GM21515 (cell line): Measurements from ENCODE around the gene NMNAT2.

Source experiments
- ATAC-seq: cut with Tn5 transposase; IDR thresholded peaks from one replicate; pipeline ENCODE4 v1.9.1; 2021; ENCODE audit not compliant: unreplicated experiment

NMNAT2 gene

DNA sequence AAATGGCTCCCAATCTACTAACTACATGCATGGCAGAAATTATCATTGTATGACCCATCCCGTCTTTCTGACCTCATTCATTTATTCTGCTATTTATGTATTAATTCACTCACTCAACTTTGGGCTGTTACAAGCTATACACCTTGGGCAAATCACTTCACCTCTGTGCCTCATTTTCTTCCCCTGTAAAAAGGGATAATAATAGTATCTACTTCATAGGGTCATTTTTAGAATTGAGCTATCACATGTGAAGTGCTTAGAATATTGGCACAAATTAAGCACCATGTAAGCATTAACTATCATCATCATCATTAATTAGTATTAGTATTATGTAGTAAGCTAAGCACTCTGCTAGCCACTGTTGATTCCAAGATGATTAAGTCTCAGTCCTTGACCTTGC is 52.1 kb downstream of the NMNAT2 start:
- ATAC-seq = no peak

DNA sequence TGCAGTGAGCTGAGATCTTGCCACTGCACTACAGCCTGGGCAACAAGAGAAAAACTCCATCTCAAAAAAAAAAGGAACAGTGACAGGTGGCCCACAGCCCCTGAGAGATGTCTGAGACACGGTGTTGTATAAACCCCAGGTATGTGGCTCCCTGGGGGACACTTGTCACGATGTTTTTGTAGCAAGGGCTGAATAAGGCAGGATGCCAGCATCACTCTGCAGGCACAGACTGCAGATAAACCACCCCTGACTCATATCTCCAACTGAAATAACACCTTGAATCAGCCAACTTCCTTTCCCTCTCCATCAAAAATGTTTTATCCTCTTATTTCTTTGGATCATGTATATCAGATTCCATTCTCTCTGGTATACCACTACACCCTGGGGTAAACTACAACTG is 52.5 kb downstream of the NMNAT2 start:
- ATAC-seq = no peak

DNA sequence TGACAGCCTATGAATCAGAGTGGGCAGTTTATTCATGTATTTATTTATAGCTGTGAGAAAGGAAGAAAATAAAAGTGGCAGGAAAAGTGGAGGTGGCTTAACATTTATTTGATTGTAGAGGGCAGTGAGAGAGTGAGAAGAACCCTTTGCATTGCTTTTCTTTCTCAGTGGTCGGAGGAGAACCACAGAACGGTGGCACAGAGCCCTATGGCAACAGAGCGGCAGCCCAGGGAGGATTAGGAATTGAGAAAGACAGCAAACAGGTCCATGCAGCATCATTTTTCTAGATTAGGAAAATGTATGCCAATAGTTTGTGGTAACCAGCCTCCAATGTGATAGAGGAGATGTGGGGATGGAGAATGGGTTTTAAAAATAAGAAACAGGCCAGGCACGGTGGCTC is 53.1 kb downstream of the NMNAT2 start:
- no peak for ATAC-seq

DNA sequence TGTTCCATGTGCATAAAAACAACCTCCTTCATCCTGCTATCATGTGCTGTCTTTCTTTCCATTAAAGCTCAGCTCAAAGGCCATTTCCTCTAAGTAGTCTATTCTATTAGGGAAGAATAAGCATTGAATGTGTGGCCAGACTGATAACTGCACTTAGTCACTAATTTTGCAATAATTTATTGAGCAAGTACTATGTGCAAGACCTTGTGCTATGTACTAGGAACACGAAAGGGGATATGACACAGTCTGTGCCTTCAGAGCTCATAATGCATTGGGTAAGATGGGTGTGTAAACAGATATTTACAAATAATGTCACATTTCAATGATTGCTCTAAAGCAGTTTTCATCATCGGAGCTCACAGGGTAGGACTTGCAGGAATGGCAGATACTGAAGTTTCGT is 54.2 kb downstream of the NMNAT2 start:
- no peak for ATAC-seq

DNA sequence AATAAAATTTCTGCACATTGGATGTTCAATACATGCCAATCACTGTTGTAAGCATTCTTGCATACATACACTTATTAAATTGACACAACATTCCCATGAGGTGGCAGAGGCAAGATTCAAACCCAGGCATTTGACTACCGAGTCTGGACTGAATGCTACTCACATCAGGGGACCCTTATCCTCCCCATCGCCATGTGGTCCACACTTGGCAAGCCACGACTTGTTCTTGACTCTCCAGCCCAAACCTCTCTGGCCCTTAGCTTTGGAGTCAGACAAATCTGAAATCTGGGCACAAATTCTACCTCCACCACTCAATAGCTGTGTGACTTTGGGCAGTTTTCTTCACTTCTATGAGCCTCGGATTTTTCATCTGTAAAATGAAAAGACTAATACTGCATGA is 57.1 kb downstream of the NMNAT2 start:
- no peak for ATAC-seq

DNA sequence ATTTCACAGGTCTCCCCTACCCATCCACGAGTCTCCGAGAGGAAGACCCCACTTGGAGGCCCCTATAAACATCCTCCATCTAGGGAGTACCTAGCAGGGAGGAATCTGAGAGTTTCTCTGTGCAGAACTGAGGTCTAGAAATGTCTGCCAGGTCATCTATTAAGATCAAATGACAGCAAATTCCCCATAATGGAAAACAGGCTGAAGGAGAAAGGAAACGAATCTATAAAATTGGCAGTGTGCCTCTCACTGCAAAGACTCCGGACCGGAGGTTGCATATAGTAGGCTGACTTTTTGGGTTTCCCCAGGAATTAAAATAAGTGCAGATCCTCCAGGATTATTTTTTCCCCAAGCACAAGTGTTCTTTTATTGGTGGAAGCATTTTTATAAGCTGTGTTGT is 57.7 kb downstream of the NMNAT2 start:
- no peak for ATAC-seq

DNA sequence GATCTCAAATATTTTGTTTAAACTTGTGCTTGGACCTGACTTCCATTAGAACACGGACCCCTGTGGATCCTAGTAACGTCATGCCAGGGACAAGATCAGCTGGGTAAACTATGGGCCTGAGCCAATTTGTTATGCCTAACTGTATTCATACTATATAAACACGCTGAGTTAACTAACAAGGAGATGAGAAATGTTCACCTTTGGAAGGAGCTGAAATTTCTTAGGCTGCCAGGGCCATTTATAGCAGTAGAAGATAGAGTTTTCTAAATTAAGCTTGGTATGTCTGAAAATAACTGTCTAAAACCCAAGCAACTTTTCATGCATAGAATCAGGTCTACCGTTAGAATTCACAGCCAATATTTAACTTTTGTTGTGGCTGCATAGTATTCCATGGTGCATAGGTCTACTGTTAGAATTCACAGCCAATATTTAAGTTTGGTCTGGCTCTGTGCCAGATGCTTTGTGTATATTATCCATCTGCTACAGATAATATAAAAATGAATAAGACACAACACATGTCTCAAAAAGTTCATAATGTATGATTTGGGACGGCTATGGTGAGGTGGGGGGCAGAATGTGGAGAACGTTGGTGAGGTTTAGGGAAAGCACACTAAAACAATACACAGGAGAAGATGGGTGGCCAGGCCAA is 61.5 kb downstream of the NMNAT2 start:
- ATAC-seq = no peak

DNA sequence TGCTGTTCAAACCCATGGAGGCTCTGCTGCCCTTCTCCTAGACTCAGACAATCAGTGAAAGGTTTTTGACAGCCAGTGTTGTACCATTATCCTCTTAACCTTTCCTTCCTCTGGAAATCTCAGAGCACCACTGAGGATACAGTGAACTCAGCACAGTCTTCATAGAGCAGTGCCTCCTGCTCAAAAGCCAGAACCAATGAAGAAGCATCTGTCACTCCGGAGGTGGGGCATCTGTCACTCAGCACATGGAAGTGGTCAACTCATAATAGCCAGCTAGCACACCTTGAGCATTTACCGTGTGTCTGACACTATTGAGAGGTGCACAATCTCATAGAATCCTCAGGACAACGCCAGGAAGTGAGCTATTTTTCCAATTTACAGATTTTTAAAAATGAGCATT is 62.4 kb downstream of the NMNAT2 start:
- ATAC-seq = no peak

DNA sequence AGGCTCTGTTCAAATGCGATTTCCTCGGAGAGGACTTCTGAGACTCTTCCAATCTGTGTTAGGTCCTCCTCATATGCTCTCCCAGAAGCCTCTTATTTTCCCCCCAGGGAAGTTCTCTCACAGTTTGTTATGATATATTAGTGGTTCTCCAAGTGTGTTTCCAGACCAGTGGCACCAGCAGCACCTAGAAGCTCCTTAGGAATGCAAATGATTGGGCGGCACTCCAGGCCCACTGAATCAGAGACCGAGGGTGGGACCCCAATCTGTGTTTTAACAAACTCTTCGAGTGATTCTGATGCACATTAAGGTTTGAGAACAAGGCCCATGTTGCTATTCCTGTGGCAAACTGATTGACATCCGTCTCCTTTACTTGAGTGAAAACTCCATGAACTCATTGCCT is 63.0 kb downstream of the NMNAT2 start:
- no peak for ATAC-seq

DNA sequence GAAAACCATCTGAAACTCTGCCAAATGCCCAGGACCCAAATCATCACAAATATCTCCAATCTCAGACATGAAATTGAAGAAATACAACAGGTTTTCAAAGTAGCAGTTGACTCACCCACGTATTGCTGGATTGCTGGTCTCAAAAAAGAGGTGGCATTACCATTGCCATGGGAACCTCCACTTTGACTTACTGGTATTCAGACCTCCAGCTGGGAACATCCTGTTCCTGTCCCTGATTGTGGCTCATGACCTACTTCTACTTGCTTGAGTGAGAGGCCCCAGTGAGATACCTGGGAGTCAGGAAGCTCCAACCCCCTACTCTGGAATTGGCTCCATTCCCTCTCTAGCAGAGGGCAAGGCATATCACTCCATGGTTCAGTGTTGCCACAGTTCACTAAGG is 64.6 kb downstream of the NMNAT2 start:
- no peak for ATAC-seq

DNA sequence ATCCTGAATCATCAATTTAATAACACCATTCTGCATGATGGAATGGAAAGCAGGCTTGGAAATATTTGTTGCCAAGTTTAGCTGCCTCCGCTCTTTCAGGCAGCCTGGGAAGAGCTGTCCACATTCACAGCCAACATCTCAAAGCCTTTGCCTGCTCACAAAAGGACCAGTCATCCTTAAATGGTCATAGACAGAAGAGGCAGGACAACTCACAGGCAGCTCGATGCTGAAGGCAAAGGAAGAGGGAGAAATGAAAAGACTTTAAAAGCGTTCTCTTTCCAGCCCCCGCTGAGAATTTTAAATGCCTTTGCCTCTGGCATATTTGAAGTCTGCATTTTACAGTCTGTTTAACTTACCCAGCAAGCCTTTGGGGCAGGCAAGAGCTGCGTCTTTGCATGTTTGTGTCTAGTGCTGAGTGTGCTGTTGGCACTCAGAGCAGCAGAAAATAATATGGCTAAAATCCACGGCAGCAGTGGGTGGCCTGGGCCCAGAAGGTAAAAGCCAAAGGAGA is 68.9 kb downstream of the NMNAT2 start:
- ATAC-seq = no peak

DNA sequence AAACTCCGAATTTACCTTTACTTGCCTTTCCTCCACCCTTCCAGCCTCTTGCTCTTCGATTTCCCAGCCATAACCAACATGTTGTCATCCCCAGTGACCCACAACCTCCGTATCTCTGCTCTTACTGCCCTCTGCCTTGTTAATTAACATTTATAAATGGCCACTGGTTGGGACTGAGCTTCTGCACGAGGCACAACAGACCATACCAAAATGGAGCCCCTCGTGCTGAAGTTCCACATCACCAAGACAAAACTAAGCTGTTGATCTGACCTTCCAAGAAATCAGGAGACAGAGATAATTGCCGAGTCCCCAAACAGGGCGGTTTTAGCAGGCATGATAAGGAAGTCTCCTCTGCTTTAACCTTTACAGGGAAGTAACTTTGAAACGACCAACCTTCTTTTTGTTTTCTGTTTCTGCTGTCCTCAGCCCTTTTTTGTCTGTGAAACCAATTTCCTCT is 71.9 kb downstream of the NMNAT2 start:
- no peak for ATAC-seq

DNA sequence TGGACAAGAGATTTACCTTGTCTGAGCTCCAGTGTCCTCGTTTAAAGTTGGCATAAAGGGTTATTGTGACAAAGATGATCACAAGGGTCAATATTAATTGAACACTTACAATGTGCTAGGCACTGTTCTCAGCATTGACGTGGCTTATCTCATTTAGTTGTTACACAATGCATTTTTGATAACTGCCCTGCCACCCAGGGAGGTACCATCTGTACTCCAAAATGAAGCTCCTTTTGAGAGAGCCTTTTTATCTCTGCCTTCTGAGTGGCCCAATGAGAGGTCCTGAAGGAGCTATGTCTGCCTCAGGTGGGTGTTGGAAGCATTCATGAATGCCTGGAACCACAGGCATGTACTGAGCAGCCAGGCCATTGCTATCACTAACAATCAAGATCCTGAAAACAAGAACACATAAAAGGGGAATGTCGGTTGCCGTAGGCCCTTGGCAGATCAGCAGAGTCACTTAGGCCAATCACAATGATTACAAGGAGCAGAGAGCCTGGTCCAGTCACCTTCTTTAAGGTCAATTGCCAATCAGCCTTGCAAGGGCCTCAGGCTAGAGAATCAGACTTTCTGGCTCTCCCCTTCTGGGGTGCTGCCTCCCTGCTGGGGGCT is 78.5 kb downstream of the NMNAT2 start:
- no peak for ATAC-seq

DNA sequence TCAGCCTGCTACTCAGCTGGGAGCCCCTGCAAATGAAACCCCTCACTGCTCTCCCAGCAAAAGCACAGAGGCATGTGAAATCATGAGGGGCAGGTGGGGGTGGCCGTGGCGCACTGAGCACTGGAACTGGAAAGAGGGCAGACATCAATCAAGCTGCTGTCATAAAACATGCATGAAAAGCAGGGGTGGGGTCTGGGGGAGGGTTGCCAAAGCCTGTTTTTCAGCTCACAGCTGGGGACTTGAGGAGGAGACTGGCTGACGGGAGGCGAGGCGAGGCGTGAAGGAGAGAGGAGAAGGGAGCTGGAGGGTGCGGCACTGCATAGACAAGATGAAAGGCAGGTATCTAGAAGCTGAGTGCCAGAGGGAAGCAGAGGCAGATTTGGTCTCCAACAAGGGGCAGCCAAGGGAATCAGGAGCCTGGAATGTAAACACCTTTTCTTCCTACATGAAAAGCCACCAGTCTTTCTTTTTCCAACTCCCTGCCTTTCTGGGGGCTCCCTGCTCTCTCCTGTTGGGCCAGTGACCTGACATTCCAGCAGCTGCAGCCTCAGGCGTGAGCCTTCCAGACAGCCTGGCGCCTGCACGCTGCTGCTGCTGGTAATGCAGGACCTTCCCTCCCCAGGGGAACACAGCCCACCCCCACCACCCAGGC is 87.0 kb downstream of the NMNAT2 start:
- no peak for ATAC-seq

DNA sequence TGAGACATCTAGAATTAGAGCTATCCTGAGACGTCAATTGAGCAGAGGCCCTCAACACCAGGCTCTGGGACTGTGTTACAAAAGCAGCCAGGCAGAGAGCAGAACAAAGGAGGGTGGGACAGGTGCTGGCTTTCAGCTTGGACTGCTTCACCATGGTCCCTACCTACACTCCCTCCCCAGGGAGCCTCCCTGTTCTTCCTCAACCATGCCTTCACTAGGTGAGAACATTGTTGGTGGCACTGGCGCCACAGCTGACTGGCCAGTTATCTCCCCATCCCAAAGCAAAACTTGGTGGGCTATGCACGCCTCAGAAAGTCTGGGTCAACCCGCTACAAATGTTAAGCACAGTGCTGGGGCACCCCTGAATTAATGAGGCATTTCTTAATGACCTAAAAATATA is 87.8 kb downstream of the NMNAT2 start:
- no peak for ATAC-seq

DNA sequence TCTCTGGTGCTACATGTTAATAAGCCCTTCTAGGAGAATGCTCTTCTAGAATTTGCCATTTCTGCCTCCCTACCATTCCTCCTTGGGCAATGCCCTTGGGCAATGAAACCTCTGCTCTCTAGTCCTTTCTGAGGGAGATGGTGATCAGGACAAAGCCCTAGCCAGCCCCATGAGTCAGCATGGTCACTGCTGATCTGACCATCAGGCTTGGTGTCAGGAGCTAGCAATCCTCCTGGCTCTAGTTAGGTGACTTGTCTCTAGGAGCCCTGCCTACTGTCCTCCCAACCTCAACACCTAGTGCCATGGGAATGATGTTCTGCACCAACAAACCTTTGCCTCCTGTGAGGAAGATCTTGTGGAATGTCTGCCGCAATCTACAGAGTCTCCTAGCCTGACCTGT is 89.8 kb downstream of the NMNAT2 start:
- no peak for ATAC-seq

DNA sequence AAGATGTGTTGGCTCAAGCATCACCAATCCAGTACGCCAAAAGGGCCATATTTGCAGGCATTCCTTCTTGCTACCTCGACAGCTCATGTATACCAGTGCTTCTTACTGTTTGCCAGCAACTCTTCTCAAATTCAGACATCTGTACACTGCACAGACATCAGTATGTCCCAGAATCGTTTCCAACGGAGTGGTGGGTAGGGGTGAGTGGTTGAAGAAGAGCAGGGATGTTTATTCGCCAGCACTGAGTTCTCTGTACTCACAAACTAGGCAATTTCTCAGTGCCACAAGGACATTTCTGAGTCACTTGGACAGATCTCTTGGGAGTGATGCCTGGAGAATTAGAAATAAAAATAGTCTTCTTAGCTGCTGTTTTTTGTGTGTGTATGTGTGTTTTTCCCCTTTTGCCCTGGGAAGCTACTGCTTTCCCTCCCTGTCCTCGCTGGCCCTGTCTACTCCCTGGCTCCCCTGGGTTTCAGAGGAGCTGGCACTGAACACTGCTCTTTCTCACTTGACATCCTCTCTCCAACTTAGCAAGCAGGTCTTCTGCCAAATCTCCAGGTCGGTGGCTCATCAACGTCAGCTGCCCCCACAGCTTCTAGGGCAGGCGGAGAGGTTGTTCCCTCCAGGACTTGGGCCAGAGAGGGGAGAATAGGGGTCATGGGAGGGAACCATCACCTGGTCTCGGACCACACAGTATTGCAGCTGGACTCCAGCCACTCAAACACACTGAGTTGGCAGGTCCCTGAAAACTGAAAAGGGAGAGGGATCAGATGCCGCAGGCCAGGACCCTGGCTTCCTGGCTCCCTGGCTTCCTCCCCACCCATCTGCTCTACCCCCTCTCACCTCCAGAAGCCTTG is 90.5 kb downstream of the NMNAT2 start:
- no peak for ATAC-seq

DNA sequence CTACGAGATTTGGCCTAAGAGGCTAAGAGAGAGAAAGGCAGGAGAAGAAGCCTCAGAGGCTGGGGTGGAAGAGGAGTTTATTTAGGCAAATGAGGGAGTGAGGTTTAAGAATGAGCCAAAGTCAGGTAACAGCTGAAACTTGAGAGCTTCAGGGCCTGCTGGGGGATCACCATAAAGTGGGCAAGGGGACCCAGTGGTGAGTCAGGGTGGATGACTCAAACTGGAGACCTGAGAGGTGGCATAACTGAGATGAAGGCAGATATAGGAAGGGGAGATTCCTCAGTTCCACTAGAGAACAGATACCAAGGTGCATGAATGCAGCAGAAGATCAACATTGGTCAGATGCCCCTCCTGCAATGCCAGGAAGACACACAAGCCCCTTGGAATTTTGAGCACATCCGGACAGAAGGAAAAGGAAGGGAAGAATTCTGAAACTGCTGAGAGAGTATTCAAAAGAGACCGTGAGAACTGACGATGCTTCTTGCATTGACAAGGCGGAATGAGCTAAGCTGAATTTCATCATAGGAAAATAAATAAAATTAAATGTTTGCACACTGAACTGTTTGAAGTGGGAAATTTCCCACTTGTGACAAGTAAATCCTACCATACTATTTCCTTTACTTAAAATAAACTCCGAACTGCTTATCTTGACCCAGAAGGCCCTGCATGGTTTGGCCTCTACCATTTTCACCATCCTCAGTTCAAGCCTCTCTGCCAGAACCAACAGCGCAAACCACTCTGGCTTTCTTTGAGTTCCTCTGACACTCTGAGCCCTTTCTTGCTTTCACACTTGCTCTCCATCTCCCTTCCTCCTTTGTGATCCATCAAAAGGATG is 94.1 kb downstream of the NMNAT2 start:
- no peak for ATAC-seq

DNA sequence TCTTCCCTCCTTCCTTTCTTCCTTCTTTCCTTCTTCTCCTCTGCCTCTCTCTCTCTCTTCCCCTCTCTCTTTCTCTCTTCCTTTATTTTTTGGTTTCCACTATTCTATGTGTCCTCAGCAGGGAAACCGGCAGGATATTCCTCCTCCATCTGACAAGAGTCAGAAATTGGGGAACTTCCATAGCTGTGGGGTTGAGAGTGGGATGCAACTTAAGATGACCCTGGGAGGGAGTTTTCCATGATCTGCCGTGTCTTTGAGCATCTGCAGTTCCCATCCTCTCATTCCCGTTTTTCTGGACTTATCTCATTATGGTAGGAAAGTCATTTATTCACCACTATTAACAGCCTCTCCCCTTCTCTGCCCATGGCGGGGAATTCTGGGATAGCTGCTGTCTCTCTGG is 98.6 kb downstream of the NMNAT2 start:
- ATAC-seq = no peak

DNA sequence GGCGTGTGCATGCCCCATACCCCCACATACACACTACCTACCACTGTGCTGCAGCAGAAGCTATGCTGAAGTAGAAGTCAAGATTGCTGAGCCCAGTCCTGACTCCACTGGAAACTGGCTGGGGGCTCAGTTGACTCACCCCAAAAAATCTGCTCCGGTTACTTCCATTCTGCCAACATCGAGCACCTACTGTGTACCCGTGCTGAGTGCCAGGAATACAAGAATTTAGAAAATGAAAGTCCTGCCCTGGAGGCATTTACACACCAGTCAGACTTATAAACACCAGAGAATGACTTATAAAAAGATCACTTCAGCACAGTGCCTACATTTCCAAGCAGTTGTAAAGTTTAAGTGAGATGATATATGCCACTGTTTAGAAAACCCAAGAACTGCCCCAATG is 99.1 kb downstream of the NMNAT2 start:
- no peak for ATAC-seq

DNA sequence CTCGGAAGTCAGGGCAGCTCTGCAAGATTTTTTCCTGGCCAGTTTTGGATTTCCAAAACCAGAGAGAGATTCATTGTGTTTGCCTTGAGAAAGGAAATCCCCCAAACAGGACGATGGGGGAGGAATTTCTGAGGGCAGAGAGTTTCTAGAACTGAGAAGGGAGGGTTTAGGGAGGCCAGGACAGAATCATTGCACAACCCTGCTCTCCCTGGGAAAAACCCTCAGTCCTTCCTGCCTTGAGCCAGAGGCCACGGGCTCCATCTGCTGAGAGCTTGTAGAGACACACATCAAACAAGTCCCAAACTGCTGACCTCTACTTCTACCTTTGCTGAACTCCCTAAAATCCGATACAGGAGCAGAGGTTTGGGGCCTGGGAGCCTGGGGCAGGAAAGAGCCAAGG is 99.7 kb downstream of the NMNAT2 start:
- ATAC-seq = no peak
